HTERT RPE-1 (cell line): Measurements from ENCODE around the gene VKORC1L1.
"Not testable (repeated sequence)": the region's sequence is repeated elsewhere in the genome, so short reads cannot be mapped to it uniquely, and the experiment has no call there.

Experiments used
- in situ Hi-C: fragments of 300-500 bp; cut with MboI; formaldehyde crosslinking; loops from 4 replicates; pipeline ENCODE4 v1.14.3; 2020; ENCODE audit warnings: low sequenced_read_pairs

VKORC1L1 gene

GRCh38 chr7:65884983-65885382, 12.1 kb downstream of the VKORC1L1 start:
- in situ Hi-C loops, result not testable (repeated sequence)

GRCh38 chr7:65885533-65885932, 12.7 kb downstream of the VKORC1L1 start:
- in situ Hi-C loops, result not testable (repeated sequence)

DNA sequence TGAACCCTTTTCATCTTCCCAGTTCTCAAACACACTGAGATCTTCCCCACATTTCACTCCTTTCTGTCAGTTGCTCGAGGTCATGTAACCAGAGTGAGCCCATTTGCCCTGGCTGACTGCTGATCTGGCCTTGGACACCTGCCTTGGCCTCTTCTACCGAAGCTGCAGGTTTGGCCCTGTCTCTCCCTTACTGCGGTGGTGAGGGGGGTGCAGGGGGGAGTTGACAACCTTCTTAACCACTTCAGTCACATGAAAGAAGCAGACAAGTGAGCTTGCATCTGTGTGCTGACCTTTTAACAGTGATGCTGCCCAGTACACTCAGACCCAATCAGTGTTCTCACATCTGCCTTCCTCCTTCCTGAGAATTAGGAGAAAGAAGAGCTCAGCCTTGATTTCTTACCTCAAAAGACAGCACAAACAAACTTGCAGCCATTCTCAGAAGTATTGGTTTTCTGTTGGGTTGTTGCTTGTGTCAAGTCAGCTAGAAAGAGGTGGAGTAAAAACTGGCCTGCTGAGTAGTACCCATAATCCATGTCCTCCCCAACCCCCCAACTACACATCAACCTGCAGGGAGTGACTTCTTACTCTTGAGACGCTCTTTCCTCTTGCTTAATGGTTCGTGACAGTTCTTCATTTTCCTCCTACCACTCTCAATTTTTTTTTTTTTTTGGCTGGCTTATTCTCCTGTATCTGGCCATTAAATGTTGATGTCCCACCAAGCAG, 15.7 kb downstream of the VKORC1L1 start:
- in situ Hi-C loops, result not testable (repeated sequence)

GRCh38 chr7:65889722-65890121, 16.8 kb downstream of the VKORC1L1 start:
- in situ Hi-C loops, result not testable (repeated sequence)

DNA sequence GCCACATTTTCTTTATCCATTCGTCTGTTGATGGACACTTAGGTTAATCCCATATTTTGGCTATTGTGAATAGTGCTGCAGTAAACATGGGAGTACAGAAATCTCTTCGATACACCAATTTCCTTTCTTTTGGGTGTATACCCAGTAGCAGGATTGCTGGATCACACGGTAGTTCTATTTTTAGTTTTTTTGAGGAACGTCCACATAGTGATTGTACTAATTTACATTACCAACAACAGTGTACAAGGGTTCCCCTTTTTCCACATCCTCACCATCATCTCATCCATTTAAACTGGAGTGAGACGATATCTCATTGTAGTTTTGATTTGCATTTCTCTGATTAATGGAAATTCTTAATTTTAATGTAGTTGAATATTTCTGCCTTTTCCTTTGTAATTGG, 19.3 kb downstream of the VKORC1L1 start:
- in situ Hi-C loops, result no loop called here

DNA sequence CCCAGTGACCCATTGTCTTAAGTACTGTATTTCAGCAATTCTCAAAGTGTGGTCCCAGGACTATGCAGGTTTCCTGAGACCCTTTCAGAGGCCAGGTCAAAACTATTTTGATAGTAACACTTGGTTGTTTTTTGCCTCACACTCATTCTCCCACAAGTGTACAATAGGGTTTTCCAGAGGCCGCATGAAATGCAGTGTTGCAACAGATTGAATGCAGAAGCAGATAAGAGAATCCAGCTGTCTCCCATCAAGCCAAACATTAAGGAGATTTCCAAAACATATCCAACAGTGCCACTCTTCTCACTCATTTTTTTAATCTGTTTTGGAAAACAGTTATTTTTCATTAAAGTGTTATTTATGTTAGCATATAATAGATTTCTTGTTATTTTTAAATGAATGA, 20.0 kb downstream of the VKORC1L1 start:
- in situ Hi-C loops, result no loop called here

- in situ Hi-C loops, result no loop called here
These were observed 23.5 kb downstream of the VKORC1L1 start for GRCh38 chr7:65896279-65896870.

DNA sequence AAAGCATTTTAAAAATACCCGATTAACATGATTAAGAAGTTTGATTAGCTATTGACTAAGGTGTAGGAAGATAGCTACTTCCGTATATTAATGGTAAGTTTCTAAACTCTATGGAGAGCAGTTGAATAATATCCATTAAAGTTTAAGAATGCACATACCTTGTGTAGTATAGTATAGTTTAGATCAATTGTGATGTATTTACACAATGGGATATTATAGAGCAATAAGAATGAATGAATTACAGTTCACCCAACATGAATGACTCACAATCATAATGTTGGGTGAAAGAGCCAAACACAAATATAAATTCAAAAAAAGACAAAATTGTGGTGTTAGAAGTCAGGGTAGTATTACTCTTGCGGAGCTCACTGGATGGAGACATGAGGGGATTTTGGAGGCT, 24.4 kb downstream of the VKORC1L1 start:
- in situ Hi-C loops, result not testable (repeated sequence)

DNA sequence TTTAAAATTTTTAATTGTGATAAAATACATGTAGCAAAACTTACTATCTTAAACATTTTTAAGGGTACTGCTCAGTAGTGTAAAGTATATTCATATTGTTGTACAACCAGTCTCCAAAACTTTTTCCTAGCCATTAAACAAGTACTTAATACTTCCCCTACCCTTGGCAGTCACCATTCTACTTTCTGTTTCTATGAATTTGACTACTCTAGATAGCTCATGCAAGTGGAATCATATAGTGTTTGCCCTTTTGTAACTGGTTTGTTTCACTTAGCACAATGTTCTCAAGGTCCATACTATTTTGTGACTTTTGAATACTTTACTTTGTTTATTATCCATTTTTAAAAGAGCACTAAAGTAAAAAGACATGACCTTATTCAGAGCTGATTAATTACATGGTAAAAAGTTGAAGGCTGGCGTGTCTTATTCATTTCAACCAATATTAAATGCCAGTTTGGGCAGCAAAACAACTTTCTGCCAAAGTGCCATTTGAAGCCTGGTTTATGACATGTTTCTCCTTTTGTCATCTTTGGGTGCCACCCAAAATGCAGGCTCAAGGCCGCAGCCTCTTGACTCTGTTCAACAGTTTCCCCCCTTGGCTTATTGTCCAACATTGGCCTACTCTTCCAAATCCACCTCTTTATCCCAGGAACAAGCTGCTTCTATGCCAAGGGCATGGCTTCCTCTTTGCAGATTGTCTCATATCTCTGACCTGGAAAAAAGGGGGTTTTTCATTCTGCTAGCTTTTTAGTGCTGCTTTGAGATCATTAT, 26.0 kb downstream of the VKORC1L1 start:
- in situ Hi-C loops, result not testable (repeated sequence)

DNA sequence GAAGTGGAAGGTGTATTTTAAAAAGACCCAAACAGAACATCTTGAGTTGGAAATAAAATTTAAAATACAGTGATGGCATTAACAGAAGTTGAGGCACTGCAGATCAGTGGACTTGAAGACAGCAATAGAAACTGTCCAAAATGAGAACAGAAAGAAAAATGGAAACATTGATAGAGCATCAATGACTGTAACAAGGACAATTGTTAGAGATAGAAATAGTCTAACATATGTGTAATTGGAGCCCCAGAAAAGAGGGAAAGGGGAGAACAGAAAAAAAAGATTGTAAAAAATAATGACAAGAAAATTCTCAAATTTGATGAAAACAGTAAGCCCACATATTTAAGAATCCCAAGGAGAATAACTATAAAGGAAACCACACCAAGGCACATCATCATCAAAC, 29.4 kb downstream of the VKORC1L1 start:
- in situ Hi-C loops, result no loop called here

DNA sequence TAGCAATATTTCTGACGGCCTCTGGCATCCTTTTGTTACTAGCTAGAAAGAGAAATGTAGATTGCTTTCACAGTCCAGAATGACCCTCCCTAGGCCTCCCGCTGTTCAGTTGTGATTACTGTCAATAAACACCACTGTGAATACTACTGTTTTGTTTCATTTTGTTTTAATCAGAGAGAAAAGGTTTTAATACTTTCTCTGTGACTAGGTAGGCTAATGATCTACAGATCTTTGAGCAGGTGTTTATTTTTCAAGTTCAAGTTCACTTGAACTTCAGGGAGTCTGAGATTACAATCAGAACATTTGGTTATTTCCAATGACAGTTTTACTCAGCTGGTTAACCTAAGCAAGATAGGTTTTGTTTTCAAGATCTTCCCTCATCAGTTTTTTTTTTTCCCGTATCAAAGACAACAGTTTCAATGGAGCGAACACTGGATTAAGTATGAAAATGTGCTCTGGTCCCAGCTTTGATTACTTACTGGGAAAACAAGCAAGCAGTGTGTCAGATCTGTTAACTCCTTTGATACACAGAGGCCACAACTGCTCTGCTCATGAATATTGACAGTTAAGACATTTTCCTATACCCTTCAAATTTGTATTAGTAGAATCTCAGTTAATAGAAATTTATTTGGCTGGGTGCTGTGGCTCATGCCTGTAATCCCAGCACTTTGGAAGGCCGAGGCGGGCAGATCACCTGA, 34.8 kb downstream of the VKORC1L1 start:
- in situ Hi-C loops, result no loop called here

- in situ Hi-C loops, result no loop called here
These were observed 37.4 kb downstream of the VKORC1L1 start for GRCh38 chr7:65910237-65910636.

- in situ Hi-C loops, result no loop called here
These were observed 39.4 kb downstream of the VKORC1L1 start for GRCh38 chr7:65912237-65912636.

DNA sequence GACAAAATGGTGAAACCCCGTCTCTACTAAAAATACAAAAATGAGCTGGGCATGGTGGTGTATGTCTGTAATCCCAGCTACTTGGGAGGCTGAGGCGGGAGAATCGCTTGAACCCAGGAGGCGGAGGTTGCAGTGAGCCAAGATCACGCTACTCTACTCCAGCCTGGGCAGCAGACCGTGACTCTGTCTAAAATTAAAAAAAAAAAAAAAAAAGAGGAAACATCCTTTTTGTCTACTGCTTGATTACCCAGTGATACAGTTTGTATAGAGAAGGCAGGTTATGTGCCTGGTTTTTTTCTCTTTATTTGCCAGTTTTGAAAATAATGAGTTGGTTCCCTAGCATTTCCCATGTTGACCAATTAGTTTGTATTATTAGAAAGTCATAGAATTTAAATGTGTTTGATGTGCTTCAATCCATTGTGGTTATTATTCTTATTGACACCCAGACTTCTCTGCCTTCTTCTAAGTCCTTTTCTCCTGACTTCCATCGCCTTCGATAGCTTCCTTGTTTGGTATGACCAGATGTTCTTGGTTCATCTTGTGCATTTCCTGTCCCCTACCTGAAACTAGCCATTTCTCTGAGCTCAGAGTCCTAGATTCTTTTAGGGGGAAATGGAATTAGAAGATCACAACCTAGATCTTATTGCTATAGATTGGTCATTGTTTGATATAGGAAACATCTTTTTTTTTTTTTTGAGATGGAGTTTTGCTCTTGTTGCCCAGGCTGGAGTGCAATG, 43.2 kb downstream of the VKORC1L1 start:
- in situ Hi-C loops, result no loop called here

DNA sequence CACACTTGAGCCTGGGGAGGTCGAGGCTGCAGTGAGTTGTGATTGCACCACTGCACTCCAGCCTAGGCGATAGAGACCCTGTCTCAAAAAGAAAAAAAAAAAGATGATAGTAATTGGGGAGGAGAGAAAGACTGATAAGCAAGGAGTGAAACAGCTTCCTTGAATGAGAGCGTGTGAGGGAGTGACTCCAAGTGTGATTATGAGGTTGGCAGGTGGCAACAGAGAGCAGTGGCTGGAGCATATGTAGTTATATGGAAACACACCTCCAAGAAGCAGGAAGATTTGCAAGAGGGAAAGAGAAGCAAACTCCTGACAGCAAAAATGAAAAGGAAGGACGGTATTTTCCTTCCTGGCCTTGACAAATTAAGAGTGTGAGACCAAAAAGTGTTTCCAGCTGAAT, 50.4 kb downstream of the VKORC1L1 start:
- in situ Hi-C loops, result no loop called here

DNA sequence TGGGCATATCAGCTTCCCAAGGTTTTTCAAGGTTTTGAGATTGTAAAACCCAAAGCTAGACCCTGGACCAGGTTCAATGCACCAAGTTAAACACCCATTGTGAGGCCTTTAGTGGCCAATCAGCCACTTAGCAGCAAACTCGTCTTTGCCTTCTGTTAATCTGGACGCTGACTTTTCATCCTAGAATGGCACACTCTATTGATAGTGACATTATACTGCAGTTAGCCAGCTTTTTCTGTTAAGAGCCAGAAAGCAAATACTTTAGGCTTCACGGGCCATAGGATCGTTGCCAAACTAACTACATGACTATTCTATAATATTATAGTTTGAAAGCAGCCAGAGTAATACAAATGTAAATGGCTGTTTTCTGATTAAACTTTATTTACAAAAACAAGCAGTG, 51.3 kb downstream of the VKORC1L1 start:
- in situ Hi-C loops, result no loop called here

DNA sequence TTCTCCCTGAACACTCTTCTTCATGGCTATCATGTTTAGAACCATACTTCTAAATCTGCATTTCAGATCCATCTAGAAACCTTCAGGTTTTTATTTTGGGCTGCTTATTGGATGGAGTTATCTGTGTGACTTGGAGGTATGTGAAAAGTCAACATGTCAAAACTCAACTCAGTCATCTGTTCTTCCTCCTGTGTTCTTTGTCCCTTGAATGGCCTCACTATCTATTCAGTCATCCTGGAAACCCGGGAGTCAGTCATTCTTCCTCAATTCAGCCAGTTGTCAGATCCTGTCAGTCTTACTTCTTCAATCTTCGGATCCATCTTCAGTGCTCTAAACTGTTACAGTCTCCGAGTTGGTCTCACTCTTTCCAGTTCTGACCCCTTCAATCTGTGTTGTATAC, 52.2 kb downstream of the VKORC1L1 start:
- in situ Hi-C loops, result no loop called here

DNA sequence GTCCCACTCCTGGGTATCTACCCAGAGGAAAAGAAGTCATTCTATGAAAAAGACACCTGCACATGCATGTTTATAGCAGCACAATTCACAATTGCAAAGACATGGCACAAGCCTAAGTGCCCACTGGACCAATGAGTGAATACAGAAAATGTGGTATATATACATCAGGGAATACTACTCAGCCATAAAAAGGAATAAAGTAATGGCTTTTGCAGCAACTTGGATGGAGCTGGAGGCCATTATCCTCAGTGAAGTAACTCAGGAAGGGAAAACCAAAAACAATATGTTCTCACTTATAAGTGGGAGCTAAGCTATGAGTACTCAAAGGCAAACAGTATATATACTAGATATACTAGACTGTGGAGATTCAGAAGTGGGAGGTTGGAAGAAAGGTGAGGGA, 53.7 kb downstream of the VKORC1L1 start:
- in situ Hi-C loops, result no loop called here

- in situ Hi-C loops, result no loop called here
These were observed 54.9 kb downstream of the VKORC1L1 start for GRCh38 chr7:65927489-65928448.

GRCh38 chr7:65931685-65932084, 58.8 kb downstream of the VKORC1L1 start:
- in situ Hi-C loops, result no loop called here
